ENCODE results near the gene MPL.
"Not testable (repeated sequence)": the region's sequence is repeated elsewhere in the genome, so short reads cannot be mapped to it uniquely, and the experiment has no call there.

The MPL gene

DNA sequence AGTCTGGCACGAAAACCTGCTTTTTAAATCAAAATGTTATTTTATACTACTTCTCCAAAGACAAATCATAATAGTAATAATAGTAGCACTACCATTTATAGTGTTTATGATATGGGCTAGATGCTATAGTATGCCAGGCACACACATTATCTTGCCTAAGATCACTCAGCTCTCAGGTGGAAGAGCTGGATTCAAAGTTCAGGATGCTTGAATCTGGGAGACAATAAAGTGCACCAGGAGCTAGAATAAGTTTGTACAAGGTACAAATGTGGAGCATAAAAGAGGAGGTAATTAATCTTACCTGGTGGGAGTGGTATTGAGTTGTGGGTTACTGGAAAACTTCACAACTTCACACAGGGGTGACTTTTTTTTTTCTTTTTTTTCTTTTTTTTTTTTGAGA is 40.2 kb downstream of the MPL start:
- DNase-seq (ENCODE audit: low spot score) = no peak

DNA sequence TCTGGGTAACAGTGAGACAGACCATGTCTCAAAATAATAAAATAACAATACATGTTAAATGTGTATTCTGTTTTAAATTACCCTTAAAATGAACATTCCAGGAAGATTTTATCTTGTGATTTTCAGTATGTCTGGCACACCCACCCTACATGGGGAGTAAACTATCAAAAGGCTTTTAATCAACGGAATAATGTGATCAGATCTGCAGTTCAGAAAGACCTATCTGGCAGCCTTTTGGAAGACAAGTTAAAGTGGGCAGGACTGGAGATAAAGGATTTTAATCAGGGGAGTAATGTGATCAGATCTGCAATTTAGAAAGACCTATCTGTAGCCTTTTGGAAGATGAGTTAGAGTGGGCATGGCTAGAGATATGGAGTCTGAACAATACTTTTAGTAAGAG is 41.9 kb downstream of the MPL start:
- no peak for DNase-seq (ENCODE audit: low spot score)

DNA sequence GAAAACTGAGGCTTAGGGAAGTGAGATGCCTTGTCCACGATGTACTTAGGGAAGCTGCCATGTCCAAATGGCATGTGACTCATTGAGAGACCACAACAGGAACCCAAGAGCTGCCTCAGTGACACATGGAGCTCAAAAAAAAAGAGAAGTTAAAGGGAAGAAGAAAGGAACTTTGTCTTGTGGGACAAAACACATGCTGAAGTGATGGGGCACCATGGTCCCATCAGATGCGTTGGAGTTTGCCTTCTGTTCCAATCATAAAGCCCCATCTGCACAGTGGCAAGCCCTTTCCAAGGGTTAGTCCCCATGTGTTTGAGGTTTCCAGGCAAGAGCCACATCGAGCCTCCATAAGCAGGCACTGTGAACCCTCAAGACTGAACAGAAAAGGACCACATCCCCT is 44.0 kb downstream of the MPL start:
- DNase-seq (ENCODE audit: low spot score) = no peak

DNA sequence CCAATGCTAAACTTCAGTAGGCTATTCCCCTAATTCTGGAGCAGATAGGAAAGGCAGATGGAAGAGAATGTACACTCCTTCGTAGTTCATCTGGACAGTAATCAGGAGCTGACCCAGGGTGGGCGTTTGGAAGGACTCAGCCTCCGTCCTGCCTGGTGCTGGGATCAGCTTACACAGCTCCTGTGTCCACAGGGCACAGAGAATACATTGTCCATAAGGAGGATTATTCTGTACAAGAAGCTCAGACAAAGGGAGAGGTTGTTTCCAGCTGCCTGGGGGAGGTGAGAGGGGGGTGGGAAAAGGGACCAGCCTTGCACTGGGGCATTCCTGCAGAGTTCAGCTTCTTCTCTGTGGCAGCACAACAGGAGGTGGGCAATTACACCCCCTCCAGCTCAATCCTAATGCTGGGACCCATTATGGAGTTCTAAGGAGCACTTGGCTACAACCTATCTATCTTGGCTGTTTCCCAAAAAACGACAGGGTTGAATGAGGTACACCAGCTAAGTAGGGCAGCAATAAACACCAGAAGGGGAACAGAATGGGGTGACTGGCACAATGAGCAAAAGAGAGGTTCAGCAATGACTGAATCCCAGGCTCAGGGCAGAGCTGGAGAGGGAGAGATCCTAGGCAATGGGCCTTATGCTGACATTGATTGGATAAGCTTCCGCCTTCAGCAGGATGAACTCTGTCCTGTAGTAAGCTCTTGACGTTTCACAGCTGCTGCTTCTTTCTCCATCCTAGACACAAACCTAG is 44.6 kb downstream of the MPL start:
- DNase-seq (ENCODE audit: low spot score) = no peak

DNA sequence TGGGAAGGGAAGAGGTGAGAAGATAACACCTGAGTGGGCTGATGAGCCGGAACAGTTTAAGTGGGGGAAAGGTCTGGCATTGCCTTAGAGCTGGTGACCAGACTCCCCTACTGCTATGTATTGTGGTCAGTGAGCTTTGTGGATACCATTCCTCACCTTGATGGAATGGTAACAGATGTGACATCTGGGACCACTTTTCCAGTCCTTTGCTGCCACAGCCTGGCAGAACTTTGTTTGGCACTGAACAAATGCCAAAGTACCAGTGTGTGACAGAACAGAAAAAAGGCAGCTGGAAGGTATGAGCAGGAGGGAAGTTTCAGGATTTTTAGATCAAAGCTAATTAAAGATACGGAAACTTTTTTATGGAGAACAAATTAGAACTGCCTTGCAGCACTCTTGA is 45.8 kb downstream of the MPL start:
- DNase-seq (ENCODE audit: low spot score) = peak; percentile 36

DNA sequence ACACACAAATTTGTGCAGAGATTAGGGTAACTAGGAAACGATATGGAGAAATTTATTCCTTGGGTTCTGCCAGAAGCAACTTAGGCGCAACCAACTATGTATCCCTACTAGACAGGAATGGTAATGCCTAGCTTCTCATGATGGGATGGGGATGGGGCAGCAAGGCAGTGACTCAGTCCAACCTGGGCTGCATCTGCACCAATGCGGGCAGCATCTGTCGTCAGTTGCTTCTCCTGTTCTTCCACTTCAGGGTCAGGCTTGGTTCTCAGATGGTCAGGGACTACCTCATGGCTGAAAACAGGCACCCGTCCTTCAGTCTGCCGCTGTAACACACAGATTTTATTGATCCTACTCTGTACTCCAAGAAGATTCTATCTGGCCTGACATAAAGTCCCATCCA is 49.1 kb downstream of the MPL start:
- DNase-seq (ENCODE audit: low spot score) = no peak

DNA sequence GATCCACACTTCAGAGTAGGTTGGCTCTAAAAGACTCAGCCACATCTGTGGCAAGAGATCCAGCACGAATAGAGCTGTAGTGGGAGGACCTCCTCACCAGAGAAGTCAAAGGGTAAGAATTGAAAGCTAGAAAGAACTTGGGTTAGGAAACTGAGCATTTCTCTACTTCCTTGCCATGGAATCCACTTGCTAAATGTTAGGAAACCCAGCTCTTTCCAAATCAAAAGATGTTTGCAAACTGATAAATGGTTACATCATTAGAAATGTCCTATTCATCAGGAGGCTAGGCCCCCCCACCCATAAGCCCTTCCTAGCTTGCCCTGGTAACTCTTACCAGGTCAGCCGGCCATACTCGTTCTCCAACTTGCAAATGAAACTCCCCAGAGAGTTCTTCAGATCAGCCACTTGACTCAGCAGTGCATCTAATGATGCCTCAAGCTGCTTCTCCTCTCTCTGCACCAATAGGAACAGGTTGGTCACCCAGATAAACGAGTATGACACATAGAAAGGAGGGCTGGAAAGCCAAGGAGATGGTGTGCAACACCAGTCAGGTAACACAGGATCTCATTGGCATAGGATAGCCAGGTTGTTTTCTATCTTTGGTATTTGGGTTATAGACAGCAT is 50.5 kb downstream of the MPL start:
- DNase-seq (ENCODE audit: low spot score) = no peak

DNA sequence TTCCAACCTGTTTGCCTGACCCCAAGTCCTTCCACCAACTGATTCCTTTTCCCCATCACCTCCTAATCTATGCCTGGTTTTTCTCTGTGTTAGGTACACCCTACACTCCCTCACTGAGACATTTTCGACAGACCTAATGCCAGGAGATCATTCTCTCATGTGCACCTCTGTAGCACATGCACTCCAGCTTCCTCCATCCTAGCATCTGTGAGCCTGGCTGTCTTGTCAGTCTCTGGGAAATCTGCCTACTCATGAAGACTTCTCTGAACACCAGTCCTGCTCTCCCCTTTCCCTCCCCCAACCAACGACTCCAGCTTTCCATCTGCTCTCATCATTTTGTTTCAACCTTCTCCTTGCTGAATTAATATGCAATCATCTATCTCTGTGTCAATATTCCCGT is 51.0 kb downstream of the MPL start:
- no peak for DNase-seq (ENCODE audit: low spot score)

DNA sequence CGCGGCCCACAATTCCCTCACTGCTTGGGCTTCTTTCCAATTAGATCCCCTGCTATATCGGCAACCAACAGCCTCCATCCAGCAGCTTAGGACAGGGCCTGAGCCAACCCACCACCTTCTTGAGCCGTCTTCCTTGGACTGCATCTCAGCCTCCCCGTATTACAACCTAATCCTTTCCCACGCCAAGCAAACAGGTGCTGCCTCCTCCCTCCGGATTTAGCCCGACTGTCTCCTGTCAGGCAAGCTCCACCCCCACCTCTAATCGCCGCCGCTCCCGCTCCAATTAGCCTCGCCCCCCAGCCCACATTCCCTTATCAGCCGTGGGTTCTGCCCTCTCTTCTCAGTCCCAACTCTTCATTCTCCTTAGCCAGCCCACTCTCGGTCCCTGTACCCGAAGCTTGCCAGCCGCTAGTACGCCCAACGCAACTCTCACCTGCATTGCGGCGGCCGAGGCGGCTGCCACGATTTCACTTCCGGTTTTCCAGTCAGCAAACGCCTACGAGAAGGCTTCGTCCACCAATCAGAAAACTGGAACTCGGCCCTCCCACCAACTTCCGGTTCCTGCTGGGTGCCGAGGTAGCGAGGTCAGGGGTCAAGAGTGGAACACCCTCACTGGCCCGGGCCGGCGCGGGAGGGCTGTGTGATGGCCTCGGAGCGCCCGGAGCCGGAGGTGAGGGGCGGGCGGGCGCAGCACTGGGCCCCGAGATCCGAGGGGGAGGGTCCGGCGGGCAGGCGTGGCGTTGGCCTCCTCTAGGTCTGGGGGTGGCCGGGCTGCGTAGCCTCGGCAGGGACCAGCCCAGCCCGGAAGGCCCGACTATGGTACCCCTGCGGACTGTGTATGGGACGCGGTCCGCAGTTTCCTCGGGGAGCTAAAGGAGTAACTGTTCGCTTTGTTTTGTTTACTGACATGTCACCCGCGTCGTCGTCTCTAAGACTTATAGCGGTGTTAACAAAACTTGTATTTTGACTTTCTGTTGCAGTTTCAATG is 52.0 kb downstream of the MPL start, which contains the start of the genes MED8 and SZT2:
TSS of gene MED8 (minus strand) at position 475 of the 988 bp plus-strand sequence. CDS start at position 439, 36 bp downstream.
TSS of gene SZT2 (plus strand) at position 574 of the 988 bp plus-strand sequence. CDS start at position 644, 70 bp downstream.
- peak; percentile 90 for DNase-seq (ENCODE audit: low spot score)

DNA sequence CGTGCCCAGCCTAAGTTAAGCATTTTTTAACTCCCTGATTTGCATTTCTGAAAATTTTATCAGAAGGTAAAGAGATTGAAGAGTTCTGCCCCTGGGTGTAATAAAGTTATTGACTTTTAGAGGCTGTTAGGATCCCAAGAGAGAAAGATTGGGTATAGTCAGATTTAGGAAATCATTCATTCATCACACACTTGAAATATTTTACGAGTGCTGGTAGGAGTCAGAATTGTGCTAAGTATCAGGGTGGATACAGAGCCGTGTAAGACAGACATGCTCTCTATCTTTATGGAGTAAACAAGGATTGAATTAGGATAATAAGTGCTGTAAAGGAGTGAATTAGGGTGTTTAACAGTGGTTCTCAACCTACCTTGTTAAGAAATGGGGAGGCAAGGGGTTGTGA is 55.1 kb downstream of the MPL start:
- DNase-seq (ENCODE audit: low spot score) = no peak

DNA sequence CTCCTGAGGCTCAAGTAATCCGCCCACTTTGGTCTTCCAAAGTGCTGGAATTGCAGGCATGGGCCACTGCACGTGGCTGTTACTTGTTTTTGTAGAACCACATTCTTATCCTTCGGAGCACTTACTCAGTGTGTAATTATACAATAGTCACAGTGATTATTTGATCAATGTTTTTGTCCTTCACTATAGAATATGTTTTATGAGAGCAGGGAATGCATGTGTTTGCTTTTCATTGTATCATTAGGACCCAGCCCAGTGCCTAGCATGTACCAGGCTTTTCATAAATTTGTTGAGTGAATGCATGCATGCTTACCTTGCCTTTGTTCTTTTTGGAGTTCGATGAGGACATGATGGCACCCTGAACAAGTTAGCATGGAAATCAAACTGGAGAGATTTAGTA is 57.9 kb downstream of the MPL start:
- DNase-seq (ENCODE audit: low spot score) = no peak

DNA sequence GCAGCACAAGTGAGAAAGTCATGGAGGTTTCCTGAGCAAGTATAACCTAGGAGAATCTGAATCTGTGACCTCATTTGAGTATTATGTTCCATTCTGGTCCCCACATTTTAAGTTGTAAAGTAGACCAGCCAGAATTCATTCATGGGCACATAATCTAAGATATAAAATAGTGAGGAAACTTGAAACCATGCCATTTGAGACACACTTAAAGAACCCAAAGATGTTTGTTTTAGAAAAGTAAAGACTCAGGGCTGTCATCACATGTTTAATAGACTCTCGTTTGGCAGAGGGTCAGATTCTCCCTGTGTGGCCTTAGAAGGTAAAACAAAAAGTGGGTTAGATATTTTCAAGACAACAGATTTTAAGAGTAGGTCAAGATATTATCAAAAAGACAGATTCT is 58.4 kb downstream of the MPL start:
- no peak for DNase-seq (ENCODE audit: low spot score)

DNA sequence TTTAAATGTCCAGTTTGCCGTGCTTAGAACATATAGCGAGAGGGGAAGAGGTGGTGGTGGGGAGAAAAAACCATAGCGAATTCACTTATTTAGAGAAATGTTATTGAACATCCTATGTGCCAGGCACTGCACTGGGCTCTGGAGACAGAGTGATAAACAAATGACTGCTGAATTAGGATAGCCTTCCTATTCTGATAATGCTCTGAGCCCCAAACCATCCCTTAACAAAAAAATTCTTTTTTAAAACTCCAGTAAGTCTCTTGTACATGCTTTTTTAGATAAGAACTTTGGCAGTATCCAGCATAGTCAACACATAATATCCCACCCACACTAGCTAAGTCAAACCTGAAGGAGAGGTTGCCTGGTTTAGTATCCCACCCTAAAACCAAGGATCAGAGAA is 60.6 kb downstream of the MPL start:
- no peak for DNase-seq (ENCODE audit: low spot score)

DNA sequence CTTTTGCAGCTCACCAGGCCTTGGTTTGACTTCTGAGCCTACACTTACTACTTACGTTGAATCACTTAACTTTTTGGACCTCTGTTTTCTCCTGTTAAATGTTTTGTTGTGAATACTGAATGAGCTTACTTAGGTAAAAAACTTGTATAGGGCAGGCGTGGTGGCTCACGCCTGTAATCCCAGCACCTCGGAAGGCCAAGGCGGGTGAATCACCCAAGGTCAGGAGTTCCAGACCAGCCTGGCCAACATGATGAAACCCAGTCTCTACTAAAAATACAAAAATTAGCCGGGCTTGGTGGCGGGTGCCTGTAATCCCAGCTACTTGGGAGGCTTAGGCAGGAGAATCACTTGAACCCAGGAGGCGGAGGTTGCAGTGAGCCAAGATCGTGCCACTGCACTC is 62.8 kb downstream of the MPL start:
- DNase-seq (ENCODE audit: low spot score) = not testable (repeated sequence)

DNA sequence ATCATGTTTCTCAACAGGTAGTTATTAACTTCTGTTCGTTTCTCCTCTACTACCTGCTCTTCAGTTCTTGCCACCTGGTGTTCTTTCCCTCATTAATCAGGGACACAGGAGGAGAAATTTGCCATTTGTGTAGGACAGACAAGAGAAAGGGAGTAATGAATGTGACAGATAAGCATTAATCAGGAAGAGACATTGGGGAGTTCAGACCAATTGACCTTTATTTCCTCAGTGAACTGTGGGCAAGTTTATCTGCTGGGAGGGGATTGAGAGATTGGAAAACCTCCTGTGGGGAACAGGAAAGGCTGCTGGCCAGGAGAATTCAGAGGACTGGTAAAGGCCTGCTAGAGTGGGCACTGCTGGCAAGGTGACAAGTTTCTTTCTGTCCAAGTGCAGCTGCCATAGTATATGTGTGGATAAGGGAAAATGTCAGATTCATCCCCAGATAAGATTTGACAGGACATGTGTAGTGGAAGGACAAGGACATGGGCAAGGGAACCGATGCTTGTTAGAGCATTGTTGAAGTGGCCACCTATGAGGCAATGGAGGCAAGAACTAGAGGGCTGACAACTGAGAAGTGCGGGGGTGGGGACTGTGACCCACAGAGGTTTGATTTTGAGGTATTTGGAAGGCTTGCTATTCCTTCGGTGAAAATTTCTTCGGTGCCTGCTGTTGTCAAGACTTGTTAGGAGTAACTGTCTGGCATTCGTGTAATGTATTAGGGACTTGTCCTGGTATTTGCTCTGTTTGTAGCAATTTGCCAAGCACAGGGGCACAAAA is 64.7 kb downstream of the MPL start:
- no peak for DNase-seq (ENCODE audit: low spot score)

Measured in SW480 (cell line).